Measurements from ENCODE around the gene LDB3.

LDB3 gene

GRCh38 chr10:86758189-86759072, 90.1 kb downstream of the LDB3 start:
- H3K4me1 ChIP-seq = peaks cover 0 to 67% (median 28%) of the 10 kb centered on the region in 4 donors
- H3K27me3 ChIP-seq = no peaks in the 10 kb centered on the region
- peak overlapping the region; percentile 58 to 83 for H3K4me3 ChIP-seq
- intact Hi-C loops (cut with DNase I; ENCODE audit: low total_unique reads) = no loop called here
- TF ChIP-seq, protein P1, sequence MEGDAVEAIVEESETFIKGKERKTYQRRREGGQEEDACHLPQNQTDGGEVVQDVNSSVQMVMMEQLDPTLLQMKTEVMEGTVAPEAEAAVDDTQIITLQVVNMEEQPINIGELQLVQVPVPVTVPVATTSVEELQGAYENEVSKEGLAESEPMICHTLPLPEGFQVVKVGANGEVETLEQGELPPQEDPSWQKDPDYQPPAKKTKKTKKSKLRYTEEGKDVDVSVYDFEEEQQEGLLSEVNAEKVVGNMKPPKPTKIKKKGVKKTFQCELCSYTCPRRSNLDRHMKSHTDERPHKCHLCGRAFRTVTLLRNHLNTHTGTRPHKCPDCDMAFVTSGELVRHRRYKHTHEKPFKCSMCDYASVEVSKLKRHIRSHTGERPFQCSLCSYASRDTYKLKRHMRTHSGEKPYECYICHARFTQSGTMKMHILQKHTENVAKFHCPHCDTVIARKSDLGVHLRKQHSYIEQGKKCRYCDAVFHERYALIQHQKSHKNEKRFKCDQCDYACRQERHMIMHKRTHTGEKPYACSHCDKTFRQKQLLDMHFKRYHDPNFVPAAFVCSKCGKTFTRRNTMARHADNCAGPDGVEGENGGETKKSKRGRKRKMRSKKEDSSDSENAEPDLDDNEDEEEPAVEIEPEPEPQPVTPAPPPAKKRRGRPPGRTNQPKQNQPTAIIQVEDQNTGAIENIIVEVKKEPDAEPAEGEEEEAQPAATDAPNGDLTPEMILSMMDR (IDR thresholded peaks at IDR 0.05) = no peak
- peak overlapping the region; percentile 98 to 99 for H3K27ac ChIP-seq
- H3K9me3 ChIP-seq = no peaks in the 10 kb centered on the region
- DNase-seq = no peak
- H3K36me3 ChIP-seq = no peaks in the 10 kb centered on the region

- Histone ChIP-seq H3K9me3 (no peaks in the 10 kb centered on the region), H3K36me3 (no peaks in the 10 kb centered on the region), H3K4me3 (peak overlapping the region; percentile 58 to 83), H3K27me3 (no peaks in the 10 kb centered on the region), H3K4me1 (peaks cover 0 to 67% (median 29%) of the 10 kb centered on the region in 4 donors), H3K27ac (peak overlapping the region; percentile 98 to 99)
- TF ChIP-seq, protein P1 (IDR thresholded peaks at IDR 0.05) = no peak
- intact Hi-C loops (cut with DNase I; ENCODE audit: low total_unique reads) = no loop called here
- no peak for DNase-seq
These were observed 90.9 kb downstream of the LDB3 start for GRCh38 chr10:86759073-86759672.

GRCh38 chr10:86763404-86763803, 95.1 kb downstream of the LDB3 start:
- Histone ChIP-seq H3K4me1 (peaks cover 0 to 95% (median 30%) of the 10 kb centered on the region in 4 donors), H3K36me3 (no peaks in the 10 kb centered on the region), H3K4me3 (no peak overlapping the region), H3K9me3 (no peaks in the 10 kb centered on the region), H3K27me3 (no peaks in the 10 kb centered on the region), H3K27ac (peak overlapping the region; percentile 26 to 98)
- TF ChIP-seq, protein P1 (IDR thresholded peaks at IDR 0.05) = no peak
- intact Hi-C loops (cut with DNase I; ENCODE audit: low total_unique reads) = loop anchor here (10.0 kb wide), 1 partner anchor 121 kb away; no protein-coding TSS in a partner anchor
- peak in 1 of 2 donors; percentile 77 for DNase-seq

- peaks cover 0 to 99% (median 43%) of the 10 kb centered on the region in 4 donors for H3K4me1 ChIP-seq
- peak overlapping the region in 1 of 2 donors; percentile 98 for H3K27ac ChIP-seq
- H3K27me3 ChIP-seq = no peaks in the 10 kb centered on the region
- DNase-seq = no peak
- H3K4me3 ChIP-seq = no peak overlapping the region
- TF ChIP-seq, protein P1 (IDR thresholded peaks at IDR 0.05) = no peak
- intact Hi-C loops (cut with DNase I; ENCODE audit: low total_unique reads) = loop anchor here (10.0 kb wide), 1 partner anchor 119 kb away; no protein-coding TSS in a partner anchor
- no peaks in the 10 kb centered on the region for H3K9me3 ChIP-seq
- no peaks in the 10 kb centered on the region for H3K36me3 ChIP-seq
These were observed 97.2 kb downstream of the LDB3 start for GRCh38 chr10:86765548-86765947.

GRCh38 chr10:86768412-86769062, 100.2 kb downstream of the LDB3 start:
- TF ChIP-seq, protein P1 (IDR thresholded peaks at IDR 0.05) = no peak
- H3K9me3 ChIP-seq = no peaks in the 10 kb centered on the region
- no peak overlapping the region for H3K27ac ChIP-seq
- no peak overlapping the region for H3K4me3 ChIP-seq
- DNase-seq = no peak
- no peaks in the 10 kb centered on the region for H3K27me3 ChIP-seq
- peaks cover 0 to 99% (median 34%) of the 10 kb centered on the region in 4 donors for H3K4me1 ChIP-seq
- H3K36me3 ChIP-seq = no peaks in the 10 kb centered on the region
- intact Hi-C loops (cut with DNase I; ENCODE audit: low total_unique reads) = loop anchor here (10.0 kb wide), 1 partner anchor 116 kb away; no protein-coding TSS in a partner anchor
